ENCODE results near the gene CFAP73. TPM values are rescaled to one million over a fixed set of nuclear protein-coding genes. Genes with fewer than 3 reads are reported as not detected.

The CFAP73 gene
- total and polyA plus RNA-seq, 2 of the 8 experiments (the other 6 are each of a cell fraction or from before 2014, with no cell fraction given): 0.45 to 0.56 TPM

- TF ChIP-seq, protein P1, sequence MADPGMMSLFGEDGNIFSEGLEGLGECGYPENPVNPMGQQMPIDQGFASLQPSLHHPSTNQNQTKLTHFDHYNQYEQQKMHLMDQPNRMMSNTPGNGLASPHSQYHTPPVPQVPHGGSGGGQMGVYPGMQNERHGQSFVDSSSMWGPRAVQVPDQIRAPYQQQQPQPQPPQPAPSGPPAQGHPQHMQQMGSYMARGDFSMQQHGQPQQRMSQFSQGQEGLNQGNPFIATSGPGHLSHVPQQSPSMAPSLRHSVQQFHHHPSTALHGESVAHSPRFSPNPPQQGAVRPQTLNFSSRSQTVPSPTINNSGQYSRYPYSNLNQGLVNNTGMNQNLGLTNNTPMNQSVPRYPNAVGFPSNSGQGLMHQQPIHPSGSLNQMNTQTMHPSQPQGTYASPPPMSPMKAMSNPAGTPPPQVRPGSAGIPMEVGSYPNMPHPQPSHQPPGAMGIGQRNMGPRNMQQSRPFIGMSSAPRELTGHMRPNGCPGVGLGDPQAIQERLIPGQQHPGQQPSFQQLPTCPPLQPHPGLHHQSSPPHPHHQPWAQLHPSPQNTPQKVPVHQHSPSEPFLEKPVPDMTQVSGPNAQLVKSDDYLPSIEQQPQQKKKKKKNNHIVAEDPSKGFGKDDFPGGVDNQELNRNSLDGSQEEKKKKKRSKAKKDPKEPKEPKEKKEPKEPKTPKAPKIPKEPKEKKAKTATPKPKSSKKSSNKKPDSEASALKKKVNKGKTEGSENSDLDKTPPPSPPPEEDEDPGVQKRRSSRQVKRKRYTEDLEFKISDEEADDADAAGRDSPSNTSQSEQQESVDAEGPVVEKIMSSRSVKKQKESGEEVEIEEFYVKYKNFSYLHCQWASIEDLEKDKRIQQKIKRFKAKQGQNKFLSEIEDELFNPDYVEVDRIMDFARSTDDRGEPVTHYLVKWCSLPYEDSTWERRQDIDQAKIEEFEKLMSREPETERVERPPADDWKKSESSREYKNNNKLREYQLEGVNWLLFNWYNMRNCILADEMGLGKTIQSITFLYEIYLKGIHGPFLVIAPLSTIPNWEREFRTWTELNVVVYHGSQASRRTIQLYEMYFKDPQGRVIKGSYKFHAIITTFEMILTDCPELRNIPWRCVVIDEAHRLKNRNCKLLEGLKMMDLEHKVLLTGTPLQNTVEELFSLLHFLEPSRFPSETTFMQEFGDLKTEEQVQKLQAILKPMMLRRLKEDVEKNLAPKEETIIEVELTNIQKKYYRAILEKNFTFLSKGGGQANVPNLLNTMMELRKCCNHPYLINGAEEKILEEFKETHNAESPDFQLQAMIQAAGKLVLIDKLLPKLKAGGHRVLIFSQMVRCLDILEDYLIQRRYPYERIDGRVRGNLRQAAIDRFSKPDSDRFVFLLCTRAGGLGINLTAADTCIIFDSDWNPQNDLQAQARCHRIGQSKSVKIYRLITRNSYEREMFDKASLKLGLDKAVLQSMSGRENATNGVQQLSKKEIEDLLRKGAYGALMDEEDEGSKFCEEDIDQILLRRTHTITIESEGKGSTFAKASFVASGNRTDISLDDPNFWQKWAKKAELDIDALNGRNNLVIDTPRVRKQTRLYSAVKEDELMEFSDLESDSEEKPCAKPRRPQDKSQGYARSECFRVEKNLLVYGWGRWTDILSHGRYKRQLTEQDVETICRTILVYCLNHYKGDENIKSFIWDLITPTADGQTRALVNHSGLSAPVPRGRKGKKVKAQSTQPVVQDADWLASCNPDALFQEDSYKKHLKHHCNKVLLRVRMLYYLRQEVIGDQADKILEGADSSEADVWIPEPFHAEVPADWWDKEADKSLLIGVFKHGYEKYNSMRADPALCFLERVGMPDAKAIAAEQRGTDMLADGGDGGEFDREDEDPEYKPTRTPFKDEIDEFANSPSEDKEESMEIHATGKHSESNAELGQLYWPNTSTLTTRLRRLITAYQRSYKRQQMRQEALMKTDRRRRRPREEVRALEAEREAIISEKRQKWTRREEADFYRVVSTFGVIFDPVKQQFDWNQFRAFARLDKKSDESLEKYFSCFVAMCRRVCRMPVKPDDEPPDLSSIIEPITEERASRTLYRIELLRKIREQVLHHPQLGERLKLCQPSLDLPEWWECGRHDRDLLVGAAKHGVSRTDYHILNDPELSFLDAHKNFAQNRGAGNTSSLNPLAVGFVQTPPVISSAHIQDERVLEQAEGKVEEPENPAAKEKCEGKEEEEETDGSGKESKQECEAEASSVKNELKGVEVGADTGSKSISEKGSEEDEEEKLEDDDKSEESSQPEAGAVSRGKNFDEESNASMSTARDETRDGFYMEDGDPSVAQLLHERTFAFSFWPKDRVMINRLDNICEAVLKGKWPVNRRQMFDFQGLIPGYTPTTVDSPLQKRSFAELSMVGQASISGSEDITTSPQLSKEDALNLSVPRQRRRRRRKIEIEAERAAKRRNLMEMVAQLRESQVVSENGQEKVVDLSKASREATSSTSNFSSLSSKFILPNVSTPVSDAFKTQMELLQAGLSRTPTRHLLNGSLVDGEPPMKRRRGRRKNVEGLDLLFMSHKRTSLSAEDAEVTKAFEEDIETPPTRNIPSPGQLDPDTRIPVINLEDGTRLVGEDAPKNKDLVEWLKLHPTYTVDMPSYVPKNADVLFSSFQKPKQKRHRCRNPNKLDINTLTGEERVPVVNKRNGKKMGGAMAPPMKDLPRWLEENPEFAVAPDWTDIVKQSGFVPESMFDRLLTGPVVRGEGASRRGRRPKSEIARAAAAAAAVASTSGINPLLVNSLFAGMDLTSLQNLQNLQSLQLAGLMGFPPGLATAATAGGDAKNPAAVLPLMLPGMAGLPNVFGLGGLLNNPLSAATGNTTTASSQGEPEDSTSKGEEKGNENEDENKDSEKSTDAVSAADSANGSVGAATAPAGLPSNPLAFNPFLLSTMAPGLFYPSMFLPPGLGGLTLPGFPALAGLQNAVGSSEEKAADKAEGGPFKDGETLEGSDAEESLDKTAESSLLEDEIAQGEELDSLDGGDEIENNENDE (IDR thresholded peaks at IDR 0.05; ENCODE audit: insufficient replicate concordance, low read length): no peak
- TF ChIP-seq TBP (IDR thresholded peaks at IDR 0.05; ENCODE audit: low read depth, low read length) (no peak; the same call in 1 of the 2 replicates), SAP30 (IDR thresholded peaks at IDR 0.05; ENCODE audit: insufficient read depth, insufficient replicate concordance, low read length) (no peak), E2F6 (IDR thresholded peaks at IDR 0.05) (peak; percentile 83), CBX5 (IDR thresholded peaks at IDR 0.05; ENCODE audit: low read depth, low read length) (no peak), ASH2L (IDR thresholded peaks at IDR 0.05; ENCODE audit: low read length) (peak; percentile 73), RFX5 (IDR thresholded peaks at IDR 0.05; ENCODE audit: borderline replicate concordance, low read depth, low read length) (no peak), SP2 (IDR thresholded peaks at IDR 0.05; ENCODE audit: low read length) (no peak), CREB1 (IDR thresholded peaks at IDR 0.05) (no peak), BACH1 (IDR thresholded peaks at IDR 0.05; ENCODE audit: low read length) (no peak)
Measured at GRCh38 chr12:113154351-113154973, 4.9 kb downstream of the CFAP73 start (continued).

Measured in H1 (cell line).